HG02642 (cell line): ENCODE measurements around the gene OR10A4.
"Not testable (repeated sequence)": the region's sequence is repeated elsewhere in the genome, so short reads cannot be mapped to it uniquely, and the experiment has no call there.

Source experiments
- ATAC-seq: cut with Tn5 transposase; IDR thresholded peaks from one replicate; pipeline ENCODE4 v1.9.1; 2021; ENCODE audit warnings: mild to moderate bottlenecking; ENCODE audit not compliant: unreplicated experiment, poor library complexity

OR10A4 gene

GRCh38 chr11:6876325-6876724 is at the start of gene OR10A4:
OR10A4 (plus strand) TSS chr11:6876625; CDS start chr11:6876648, 23 bp downstream.
- no peak for ATAC-seq

DNA sequence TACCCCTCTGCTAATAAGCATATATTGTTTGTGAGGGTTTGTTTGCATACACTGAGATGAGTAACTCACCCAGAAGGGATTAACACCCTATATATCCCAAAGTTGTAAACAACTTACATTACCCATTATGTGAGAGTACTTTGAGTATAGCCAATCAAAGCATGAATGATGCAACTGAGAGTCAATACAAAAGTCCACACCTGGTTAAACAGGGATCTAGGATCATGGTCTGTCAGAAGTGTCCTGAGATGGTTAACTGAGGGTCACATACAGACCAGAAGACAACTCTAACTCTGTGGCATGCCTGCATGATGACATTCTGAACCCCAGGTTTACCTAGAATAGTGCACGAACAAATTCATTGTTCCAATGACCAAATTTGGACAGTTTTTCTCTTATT is 48.3 kb upstream of the OR10A4 start:
- no peak for ATAC-seq

GRCh38 chr11:6833356-6833755 is 43.1 kb upstream of the OR10A4 start:
- no peak for ATAC-seq

DNA sequence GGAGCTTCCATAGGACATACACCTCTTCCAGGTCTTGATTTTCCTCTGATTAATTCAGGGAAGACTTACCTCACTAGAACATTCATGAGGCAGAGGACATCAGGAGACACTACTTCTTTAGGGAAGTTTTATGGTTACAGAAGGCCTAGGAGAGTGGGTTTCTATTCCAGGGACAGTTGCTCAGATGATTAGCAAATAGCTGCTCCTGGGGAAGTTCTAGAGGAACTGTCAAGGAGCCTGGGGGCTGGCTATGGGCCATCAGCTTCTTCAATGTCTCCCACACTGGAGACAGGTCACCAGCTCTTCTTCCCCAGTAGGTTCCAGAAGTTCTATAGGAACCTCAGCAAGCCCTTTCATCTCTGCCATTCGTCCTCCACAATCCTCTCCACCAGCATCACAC is 42.4 kb upstream of the OR10A4 start:
- ATAC-seq = no peak

DNA sequence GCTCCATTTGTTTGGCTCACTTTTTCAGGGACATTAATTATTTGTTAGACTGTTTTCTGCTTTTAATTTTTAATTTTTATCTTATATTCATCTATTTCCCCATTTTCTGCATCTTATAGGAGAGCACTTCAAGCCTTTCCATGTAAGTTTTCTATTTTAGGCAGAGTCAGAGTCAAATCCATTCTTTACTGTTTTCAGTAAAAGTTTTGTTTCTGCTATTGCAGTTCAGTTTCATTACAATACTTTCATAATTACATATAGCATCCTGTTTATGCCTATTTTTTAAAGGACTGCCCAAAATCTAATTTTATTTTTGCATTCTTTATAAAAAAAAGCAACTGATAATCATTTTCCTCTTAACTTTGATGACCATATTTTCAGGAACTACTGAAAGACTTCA is 34.7 kb upstream of the OR10A4 start:
- ATAC-seq = no peak

- no peak for ATAC-seq
These were observed 32.8 kb upstream of the OR10A4 start for GRCh38 chr11:6843670-6844069.

DNA sequence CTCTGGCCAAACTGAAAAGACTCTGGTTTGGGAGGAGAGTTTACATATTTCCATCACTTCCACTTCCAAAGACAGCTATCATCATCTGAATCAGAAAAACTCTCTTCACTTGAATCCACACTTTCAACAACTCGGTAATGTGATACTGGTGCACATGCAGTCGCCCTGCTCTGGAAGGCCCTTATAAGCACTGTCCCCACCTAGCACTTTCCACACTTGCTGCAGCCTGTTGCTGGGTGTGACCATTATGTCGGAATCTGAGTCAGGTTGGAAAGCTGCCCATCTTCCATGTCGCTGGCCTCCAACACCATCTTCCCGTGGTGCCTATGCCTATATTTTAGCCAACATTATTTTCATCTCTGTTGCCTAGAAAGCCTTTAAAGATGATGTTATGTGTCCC is 32.1 kb upstream of the OR10A4 start:
- no peak for ATAC-seq

GRCh38 chr11:6845383-6845782 is 31.0 kb upstream of the OR10A4 start, which contains the start of gene OR10A5:
OR10A5 (plus strand) TSS chr11:6845683; CDS start chr11:6845683, 0 bp downstream.
- ATAC-seq = no peak

- no peak for ATAC-seq
These were observed 25.9 kb upstream of the OR10A4 start for GRCh38 chr11:6850526-6850925.

DNA sequence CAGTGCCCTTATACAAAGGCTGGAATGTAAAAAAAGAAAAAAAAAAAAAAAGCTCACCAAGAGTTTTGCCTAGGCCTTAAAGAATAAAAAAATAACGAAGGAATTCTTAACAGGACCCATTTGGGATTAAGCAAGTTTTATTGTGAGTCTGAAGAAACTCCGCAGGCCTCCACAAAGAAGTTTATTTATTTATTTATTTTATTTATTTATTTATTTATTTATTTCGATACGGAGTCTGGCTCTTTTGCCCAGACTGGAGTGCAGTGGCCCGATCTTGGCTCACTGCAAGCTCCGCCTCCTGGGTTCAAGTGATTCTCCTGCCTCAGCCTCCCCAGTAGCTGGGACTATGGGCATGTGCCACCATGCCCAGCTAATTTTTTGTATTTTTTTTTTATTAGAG is 21.6 kb upstream of the OR10A4 start:
- not testable (repeated sequence) for ATAC-seq

GRCh38 chr11:6855971-6856541 is 20.4 kb upstream of the OR10A4 start:
- no peak for ATAC-seq

- peak; percentile 65 for ATAC-seq
These were observed 19.6 kb upstream of the OR10A4 start for GRCh38 chr11:6856871-6857270.

- ATAC-seq = no peak
These were observed 13.5 kb upstream of the OR10A4 start, which contains the start of gene OR10A2 for GRCh38 chr11:6862961-6863360. OR10A2 (plus strand) TSS chr11:6863057; CDS start chr11:6869755, 6,698 bp downstream.

GRCh38 chr11:6864438-6864837 is 12.0 kb upstream of the OR10A4 start:
- ATAC-seq = no peak

DNA sequence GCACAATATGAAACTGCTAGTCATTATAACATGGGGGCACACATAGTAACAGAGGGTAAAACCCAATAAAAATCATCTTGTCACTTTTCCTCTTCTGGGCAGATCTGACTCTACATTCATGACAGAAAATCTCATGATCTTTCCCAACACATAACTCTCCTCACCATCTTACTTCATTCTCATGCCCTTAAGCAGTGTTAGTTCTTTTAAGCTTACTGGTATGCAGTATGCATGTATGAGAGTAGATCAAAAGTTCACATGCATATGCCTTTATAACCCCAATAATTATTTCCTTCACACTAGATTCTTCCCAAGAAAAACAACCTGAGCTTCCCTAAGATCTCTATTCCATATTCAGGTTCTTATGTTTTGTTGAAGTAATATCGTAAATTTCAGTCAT is 5.1 kb upstream of the OR10A4 start:
- ATAC-seq = no peak

DNA sequence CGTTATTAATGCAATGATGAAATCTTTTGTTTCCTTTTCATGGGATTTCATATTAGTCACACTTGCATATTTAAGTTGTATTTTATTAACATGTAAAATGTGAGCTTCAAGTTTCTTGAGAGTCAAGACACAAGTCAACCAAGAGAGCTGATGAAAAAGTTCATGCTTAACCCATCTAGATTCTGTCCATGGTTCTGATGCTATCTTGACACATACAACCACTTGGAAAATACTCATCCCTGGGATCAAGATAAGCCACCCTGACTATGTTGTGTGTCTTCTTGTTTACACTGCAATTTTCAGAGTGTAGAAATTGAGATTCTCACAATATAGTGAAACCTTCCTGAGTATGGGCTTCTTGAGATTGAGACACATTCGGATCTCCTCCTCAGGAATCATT is 664 bp upstream of the OR10A4 start:
- no peak for ATAC-seq

DNA sequence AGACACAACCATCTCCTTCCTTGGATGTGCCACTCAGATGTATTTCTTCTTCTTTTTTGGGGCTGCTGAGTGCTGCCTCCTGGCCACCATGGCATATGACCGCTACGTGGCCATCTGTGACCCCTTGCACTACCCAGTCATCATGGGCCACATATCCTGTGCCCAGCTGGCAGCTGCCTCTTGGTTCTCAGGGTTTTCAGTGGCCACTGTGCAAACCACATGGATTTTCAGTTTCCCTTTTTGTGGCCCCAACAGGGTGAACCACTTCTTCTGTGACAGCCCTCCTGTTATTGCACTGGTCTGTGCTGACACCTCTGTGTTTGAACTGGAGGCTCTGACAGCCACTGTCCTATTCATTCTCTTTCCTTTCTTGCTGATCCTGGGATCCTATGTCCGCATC is 489 bp downstream of the OR10A4 start:
- no peak for ATAC-seq

DNA sequence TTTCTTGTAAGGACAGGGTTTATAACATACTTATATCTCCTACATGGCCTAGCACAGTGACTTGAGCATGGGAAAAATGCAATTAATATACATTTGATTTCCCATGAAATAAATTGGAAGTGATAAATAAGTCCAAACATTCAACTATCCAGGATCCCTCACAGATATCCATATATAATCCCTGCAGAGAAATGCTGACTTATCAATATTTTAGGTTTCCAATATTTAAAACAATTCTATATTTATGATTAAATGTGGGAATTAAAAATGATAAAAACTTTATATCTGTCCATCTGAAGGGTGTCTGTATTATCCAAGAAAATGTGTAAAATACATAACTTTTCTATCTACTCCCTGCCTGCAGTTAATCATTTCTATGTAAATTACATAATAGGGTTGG is 6.3 kb downstream of the OR10A4 start:
- ATAC-seq = no peak

DNA sequence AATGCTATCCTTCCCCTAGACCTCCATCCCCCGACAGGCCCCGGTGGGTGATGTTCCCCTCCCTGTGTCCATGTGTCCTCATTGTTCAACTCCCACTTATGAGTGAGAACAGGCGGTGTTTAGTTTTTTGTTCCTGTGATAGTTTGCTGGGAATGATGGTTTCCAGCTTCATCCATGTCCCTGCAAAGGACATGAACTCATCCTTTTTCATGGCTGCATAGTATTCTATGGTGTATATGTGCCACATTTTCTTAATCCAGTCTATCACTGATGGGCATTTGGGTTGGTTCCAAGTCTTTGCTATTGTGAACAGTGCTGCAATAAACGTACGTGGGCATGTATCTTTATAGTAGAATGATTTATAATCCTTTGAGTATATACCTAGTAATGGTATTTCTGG is 11.3 kb downstream of the OR10A4 start:
- not testable (repeated sequence) for ATAC-seq

GRCh38 chr11:6888830-6889229 is 12.4 kb downstream of the OR10A4 start:
- ATAC-seq = no peak

- no peak for ATAC-seq
These were observed 13.4 kb downstream of the OR10A4 start for GRCh38 chr11:6889835-6890234.

- no peak for ATAC-seq
These were observed 16.0 kb downstream of the OR10A4 start, which contains the start of gene OR2D2 for GRCh38 chr11:6892400-6892799. OR2D2 (minus strand) TSS chr11:6892500; CDS start chr11:6892500, 0 bp downstream.
